Brain pericyte (primary cell): ENCODE results near the gene ENPP3.
"Not testable (repeated sequence)": the region's sequence is repeated elsewhere in the genome, so short reads cannot be mapped to it uniquely, and the experiment has no call there.

Source experiments
- DNase-seq: peaks from one replicate; pipeline ENCODE4 v3.0.0-alpha.2; 2012; ENCODE audit warnings: low read depth, low spot score

Gene ENPP3

DNA sequence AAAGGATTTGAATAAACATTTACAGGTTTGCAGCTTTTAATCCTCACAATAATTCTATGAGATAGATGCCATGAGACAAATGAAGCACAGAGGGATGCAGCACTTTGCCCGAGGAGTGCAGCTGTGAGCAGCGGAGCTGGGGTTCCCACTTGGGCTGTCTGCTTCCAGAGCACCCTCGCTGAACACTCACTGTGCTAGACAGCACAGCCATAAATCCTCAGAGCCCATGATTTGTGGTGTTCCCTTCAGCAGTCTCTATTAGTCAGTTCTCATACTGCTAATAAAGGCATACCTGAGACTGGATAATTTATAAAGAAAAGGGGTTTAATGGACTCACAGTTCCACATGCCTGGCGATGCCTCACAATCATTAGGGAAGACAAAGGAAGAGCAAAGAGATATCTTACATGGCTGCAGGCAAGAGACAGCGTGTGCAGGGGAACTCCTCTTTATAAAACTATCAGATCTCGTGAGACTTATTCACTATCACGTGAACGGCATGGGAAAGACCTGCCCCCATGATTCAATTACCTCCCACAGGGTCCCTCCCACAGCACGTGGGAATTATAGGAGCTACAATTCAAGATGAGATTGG, 99.0 kb downstream of the ENPP3 start:
- DNase-seq: no peak

DNA sequence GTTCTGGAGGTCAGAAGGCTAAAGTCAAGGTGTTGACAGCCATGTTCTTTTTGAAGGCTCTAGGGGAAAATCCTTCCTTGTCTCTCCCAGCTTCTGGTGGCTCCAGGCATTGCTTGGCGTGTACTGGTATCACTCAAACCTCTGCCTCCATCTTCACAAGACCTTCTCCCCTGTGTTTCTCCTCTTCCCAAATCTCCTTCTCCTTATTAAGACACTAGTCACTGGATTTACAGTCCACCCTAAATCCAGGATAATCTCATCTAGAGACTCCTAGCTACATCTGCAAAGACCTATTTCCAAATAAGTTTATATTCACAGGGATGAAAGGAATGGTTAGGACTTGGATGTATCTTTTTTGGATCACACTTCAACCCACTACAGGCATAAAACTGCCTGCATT, 99.7 kb downstream of the ENPP3 start:
- no peak for DNase-seq

DNA sequence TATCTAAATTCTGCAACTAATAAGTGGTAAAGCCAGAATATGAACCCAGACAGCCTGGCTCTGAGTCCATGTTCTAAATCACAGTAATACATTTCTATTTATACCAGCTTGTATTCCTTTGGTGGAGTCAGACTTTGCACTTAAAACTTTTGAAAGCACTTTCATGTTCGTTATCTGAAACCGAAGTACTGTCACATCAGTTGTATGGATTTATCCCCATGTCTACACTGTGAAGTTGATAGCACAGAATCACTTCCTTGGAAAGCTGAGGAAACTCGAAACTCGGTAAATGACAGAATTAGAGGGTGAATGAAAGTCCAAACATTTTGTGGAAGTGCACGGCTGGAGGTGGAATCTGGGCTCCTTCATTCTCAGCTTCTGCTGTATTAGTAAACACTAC, 102.0 kb downstream of the ENPP3 start:
- DNase-seq: no peak

DNA sequence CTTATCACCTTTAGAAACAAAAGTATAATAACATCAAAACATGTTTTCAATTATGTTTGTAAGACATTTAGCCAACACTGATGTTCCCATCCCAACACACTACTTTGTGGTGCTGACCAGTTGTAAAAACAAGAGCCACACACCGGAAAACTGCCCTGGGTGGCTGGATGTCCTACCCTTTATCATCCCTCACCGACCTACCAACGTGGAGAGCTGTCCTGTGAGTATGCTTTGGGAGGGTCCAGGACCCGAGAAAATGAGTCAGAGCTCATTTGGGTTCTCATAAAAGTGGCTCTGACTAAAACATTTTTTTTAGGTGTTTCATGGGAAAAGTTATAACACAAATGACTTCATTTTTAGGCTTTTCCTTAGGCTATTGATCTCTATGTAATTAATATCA, 103.1 kb downstream of the ENPP3 start:
- no peak for DNase-seq

DNA sequence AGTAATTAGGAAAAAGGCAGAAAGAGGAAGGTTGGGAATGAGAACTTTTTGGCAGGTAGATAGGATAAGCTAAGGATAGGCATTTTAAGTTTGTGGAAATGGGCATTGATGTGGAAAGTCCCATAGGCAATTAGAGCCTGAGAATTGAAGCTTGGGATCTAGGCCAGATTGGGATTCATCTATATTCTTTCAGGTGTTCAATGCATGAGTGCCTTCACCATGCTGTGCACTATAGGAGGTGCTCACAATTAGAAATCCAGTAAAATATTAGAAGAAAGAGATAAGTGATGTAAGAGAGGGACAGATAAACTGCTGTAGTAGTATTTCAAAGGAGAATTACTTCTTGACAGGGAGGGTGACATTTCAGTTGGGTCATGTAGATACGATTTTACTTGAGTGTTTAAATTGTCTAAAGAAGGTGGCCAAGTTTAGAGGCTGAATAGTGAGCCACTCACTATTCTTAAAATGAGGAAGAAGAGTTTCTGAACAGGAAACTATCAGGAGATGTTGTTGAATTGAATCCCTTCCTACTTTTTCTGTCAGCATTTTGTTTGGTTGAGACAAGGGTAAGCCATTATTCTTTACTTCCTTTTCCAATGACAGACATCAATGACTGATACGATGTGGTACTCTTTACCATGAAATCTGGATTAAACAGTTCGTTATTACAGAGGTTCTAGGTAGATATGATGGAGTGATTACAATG, 104.7 kb downstream of the ENPP3 start:
- DNase-seq: no peak

DNA sequence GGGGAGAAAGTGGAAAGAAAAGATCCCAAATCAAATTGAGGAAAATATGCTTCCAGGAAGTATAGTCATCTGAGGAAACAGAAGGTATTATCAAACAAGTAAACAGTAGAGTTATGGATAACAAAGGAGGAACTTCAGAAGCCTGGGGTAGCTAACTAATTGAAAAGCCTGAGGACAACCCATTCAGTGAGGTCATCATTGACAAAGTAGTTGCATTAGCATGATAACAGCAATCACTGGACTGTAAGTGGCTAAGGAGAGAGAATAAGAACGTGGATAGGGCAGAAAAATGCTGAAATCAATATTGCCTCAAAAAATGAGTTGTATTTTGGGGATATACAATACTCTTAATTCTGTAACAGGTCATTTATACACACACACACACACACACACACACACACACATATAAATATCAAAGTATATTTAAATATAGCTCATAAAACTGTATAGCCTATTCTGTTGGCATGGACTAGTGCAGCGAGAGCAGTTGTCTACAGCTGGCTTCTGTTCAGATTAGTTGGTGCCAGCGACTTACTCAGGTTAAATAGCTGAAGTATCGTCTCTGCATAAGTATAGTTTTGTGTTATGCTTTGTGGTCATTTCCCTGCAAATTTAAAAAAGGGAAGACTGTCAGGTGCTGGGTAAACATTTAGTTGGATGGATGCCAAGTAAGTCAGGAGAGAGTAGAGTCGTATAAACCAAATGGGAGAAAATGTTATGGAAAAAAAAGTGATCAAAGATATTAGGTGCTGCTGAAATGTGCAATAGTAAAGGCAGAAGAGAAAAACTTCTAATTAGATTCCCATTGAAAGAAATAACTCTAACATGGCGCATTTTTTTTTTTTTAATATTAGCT, 107.6 kb downstream of the ENPP3 start:
- DNase-seq: no peak

DNA sequence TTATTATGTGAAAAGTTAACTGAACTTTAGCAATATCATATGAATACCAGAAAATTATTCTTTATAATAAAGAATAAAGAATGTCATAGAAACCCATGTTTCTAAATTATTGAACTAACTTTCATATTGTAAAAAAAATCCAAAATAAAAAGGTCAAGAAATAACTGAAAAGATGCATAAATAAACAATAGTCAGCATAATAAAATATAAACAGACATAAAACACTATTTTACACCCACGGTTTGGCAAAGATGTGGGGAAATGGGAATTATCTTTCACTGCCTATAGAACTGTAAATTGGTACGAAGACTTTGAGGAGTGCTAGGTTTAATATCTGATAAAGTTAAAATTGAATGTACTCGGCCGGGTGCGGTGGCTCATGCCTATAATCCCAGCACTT, 108.4 kb downstream of the ENPP3 start:
- no peak for DNase-seq

DNA sequence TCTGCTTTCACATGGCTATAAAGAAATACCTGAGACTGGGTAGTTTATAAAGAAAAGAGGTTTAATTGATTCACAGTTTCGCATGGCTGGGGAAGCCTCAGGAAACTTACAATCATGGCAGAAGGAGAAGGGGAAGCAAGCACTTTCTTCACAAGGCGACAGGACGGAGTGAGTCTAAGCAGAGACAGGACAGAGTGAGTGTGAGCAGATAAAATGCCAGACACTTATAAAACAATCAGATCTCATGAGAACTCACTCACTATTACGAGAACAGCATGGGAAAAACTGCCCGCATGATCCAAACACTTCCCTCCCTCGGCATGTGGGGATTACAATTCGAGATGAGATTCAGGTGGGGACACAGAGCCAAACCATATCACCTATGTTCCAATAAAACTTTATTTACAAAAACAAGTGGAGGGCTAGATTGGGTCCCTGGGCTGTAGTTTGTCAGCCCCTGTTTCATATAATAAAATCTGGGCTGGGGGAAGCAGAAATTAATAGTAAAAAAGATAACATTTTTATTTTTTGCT, 110.8 kb downstream of the ENPP3 start:
- DNase-seq: no peak

DNA sequence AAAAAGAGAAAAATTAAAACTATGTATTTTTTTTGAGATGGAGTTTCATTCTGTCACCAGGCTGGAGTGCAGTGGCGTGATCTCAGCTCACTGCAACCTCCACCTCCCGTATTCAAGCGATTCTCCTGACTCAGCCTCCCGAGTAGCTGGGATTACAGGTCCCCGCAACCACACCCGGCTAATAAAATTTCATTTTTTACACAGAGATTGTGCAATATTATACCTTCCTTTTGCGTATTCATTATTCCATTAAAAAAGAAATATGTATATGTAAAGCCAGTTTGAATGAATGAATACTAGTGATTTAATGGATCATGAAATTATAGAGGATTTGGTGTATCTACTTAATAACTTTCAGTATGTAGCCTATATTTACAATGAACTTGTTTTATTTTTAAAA, 111.9 kb downstream of the ENPP3 start:
- DNase-seq: no peak

DNA sequence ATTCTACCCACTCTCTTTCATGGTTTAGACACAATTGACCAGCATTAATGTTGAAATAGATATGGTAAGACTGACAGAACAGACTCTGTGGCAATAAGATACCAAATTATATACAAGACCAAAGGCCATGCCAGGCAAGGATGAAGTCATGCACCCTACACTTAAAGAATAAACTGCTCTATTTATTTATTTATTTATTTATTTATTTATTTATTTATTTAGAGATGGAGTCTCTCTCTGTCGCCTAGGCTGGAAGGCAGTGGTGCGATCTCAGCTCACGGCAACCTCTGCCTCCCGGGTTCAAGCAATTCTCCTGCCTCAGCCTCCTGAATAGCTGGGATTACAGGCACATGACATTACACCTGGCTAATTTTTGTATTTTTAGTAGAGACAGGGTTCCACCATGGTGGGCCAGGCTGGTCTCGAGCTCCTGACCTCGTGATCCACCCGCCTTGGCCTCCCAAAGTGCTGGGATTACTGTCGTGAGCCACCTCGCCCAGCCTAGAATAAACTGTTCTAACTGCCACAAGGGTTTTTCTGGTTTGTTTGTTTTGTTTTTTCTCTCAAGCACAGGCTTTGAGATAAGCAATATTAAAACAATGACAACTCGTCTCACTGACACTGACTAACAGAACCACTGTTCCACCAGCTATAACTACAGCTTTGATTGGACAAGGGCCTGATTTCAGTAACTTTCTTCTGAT, 114.1 kb downstream of the ENPP3 start:
- not testable (repeated sequence) for DNase-seq

DNA sequence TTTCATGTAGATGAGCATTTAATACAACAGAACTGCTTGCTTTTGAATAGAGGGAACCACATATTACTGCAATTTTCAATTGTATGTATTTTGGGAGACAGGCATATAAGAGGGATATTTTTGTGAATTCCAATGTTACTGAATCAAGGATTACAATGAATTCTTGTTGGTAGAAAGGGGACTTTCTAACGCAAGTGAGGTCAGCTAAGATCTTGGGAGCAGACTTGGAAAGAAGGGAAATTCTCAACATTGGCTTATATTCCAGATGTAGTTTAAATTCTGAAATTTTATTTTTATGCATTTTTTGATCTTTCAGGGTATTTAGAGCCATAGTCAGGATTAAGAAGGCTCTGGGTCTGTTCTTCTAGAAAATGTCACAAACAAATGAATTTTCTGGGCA, 117.0 kb downstream of the ENPP3 start:
- DNase-seq: no peak

DNA sequence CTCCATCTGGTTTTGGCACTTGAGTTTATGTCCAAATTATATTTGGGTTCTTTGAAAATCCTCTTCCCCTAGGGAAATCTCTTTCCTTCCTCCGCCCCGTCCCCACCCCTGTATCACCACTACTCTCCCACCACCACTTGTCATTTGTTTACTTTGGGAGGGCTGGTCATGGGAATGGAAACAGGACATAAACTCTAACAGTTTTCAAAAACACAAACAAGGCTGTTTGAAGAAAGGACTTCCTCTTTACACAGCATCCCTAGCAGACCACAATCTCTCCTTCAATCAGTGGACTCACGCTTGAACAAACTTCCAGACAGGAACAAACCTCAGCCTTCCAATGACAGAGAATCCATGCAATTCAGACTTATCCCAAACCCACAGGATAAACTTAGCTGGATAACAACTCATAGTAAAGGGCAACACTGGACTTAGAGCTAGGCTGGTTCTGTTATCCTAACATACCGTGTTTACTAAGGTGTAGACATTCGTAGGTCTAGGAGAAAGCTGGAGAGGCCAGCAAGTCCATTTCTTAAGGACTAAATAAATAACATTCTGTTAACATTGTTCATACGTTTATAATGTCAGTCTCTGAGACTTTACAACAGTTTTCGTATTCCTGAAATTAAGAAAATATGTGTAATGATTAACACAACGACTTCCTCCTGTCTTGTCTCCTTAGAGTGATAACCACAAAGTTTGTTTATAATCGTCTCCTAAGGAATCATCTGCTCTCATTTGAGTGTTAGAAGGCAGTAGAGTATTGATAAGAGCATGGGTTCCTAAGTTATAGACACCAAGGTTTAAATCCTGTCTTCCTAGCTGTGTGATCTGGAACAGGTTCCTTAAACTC, 117.8 kb downstream of the ENPP3 start:
- DNase-seq: no peak

DNA sequence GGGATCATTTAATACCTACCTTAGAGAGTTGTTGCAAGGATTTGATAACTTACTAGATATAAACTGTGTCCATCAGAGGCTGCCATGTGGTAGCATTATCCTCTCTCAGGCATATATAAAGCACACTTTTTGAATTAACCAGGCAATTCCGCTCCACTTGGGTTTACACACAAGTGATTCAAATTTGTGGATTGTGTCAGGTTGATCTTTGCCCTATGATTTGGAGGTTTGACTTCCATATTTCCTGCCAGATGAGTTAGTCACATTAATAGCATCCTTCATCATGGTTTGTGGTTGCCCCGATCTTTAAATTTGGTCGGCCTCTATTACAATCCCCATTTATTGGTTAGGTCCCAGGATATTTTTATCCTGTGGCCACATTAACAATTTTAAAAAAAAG, 118.5 kb downstream of the ENPP3 start:
- DNase-seq: no peak

DNA sequence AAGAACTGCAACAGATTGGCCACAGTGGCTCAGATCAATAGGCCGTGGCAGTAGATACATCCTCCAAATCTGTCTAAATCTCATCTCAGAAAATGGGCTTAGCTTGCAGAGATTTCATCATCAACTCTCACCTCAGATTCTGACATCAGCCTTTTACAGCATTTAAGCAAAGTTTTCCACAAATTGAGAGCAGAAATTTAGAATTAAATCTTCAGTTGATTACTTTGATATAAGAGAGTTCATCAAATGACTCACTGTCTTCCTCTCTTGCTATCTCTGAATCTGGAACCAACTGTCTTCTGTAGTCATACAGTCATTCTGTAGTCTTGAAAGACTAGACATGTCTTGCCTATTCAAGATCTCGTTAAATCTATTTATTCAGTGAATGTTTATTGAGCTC, 118.9 kb downstream of the ENPP3 start:
- DNase-seq: no peak

DNA sequence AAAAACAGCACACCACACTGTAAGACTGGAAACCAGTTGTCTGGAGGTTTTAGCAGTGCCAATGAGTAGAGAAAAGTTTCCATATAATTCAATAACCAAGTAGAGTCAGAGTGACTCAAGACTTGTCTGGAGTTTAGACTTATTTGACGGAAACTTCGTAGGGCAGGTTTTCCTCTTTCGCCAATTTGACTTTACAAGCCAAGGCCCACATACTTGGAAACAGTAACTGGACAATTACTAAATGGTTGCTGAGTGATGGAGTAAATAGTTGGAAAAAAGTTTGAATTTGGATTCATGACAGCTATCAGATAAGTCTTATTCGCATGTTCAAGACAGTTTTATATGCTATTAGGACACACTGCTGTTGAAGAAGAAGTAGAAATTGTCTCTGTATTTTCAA, 121.8 kb downstream of the ENPP3 start:
- DNase-seq: no peak

DNA sequence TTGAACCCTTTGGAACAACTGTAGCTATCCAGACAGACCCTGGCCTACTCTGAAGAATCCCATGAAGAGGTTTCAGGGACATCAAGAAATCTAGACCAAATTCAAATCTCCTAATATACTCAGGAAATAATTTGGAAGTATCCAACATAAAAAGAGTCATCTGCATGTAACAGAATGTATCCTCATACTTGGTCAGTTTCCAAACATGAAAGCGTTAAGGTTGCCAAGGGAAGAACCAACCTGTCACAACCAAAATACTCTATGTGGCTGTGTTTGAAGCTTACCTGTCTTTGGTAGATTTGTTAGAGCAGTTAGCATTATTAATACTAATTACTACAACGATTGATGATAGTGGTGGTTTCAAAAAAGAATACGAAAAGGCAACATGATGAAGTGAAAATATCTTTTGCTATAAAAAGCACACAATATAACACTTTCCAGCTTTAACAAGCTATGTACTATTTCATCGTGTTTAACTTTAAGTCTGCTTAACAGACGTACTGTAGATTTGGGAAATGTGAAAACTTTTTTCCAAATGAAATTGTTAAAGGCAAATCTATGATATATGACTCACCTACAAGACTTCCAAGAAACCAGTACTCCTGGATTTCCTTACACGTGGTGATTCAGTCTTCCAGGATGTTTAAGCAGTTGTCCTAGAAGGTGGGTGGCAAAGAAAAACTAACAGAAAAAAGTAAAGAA, 124.1 kb downstream of the ENPP3 start:
- DNase-seq: no peak

DNA sequence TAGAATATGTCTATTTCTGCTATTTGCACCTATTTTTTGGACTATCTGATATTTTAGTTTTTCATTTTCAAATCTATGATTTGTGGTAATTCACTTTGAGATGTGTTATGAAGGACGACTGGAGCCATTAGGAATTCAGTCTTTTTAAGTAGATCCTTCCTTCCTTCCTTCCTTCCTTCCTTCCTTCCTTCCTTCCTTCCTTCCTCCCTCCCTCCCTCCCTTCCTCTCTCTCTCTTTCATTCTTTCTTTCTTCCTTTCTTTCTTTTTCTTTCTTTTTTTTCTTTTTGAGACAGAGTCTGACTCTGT, 124.6 kb downstream of the ENPP3 start:
- DNase-seq: no peak

DNA sequence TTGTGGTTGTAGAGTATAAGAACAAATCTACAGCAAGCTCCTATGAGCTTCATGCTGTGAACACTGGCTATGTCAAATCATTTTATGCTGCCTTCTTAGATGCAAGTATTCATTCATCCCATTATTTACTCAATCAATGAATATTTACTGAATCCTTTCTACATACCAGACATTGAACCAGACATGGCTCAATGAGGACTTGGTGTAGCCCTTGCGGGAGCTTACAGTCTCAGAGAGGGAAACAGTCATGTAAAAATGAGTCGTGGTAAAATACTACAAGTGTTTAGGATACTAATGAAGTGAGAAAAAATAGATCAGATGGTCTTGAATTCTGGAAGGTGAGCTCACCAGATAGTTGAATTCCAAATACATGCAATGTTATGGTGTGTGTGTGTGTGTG, 125.9 kb downstream of the ENPP3 start:
- DNase-seq: no peak

DNA sequence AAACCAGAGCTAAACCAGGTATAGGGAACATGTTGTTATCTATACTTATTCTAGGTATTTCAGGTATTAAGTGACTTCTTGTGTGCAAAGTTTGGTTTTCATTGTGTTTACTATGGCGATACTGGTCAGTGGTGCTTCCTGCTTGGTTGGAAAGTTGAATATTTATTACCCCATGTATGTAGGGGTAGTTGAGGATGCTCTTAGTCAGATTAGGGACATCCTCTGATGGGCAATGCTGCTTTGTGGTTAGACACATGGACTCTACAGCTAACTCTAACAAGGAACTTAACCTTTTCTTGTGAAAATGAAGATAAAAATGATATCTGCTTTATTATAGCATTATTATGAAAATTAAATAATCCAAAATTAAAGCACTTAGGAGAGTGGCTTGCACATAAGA, 126.6 kb downstream of the ENPP3 start:
- no peak for DNase-seq

DNA sequence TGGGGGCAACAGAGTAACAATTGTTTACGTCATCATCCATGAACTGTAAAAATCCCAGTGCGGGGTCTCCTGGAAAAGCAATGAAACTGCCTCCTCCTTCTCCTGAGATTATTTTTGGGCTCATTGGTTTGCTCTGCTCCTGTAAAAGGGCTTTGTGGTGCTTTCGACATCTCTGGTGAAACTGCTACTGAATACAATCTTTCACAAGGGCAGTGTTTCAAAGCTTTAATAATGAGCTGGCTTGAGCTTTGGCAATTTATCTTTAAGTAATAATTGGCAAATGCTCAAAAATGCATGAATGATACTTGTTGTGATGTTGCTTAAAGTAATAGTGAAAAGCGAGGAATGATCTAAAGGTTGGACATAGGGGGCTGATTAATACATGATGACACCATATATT, 127.2 kb downstream of the ENPP3 start:
- DNase-seq: no peak
